GM18873 (cell line): ENCODE results near the gene C7orf57.
"Not testable (repeated sequence)": the region's sequence is repeated elsewhere in the genome, so short reads cannot be mapped to it uniquely, and the experiment has no call there.

Source experiments
- ATAC-seq: cut with Tn5 transposase; IDR thresholded peaks from one replicate; pipeline ENCODE4 v1.9.1; 2021; ENCODE audit warnings: mild to moderate bottlenecking, moderate library complexity, moderate number of reproducible peaks; ENCODE audit not compliant: unreplicated experiment, low FRiP score

C7orf57 gene

DNA sequence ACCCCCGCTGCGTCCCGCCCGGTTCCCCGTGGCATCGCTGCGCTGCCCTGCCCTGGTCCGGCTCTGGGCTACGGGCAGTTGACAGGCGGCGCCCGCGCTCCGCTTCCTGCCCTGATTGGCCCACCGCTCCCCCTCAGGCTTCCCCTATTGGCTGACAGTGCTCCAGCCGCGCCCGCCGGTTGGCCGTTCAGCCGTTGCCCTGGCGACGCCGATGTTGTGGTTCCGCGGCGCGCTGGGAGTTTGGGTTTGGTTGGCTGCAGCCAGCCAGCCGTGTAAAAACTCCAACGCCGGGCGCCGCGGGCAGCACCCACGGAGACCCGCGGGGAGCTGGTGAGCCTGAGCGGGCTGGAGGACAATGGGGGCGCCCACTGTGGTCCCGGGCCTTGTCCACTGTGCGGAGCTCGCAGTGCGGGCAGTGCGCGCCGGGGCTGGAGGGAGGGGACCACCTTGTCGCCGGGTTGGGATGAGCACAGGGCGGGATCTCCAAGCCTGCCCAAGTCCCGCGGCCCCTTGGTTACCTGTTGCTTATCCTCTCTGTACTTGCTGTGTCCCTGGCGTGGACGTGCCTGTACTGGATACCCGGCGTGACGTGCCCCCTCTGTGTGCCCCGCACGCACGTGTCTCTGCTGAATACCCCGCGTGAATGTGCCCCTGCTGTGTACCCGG lies at the start of gene C7orf57:
Gene C7orf57, plus strand, starts transcription at position 243 of the 666 bp plus-strand sequence. CDS start 766 bp downstream, outside the sequence.
- ATAC-seq = peak; percentile 92

DNA sequence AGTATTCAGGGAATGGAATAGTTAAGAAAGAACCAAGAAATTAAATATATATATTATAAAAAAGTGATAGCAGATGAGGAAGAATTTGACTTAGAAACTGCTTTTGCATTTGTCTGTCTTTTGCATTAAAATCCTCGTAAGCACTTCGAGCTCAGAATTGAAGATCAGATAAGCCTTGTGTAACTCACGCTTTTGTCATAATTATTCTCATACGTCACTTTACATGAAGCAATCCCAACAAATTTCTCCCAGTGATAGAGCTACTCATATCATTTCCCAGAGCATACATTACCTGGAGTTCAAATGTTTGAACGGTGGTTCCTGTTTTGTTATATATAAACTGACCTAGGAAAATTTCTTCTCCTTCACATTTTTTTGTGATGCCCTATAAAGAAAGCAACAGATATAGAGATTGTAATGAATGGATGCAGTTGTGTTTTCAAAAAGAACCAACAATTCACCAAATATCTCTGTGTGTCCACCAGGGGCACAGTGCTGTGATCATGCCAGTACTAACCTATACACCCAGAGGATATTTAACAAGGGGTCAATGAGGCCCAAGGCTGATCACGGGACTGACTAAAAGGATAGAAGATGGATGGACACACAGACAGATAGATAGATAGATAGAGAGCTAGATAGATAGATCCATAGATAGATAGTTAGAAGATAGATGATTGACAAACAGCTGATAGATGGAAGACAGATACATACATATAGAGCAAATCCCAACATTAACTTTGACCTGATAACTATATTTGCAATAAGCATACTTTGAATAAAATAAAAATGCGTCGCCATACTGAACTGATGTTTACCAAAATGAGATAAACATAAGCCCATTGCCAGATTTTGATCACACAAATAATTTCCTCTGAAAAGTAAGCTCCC lies 46.6 kb upstream of the C7orf57 start:
- ATAC-seq = no peak

- not testable (repeated sequence) for ATAC-seq
These were observed 45.5 kb upstream of the C7orf57 start for GRCh38 chr7:47989607-47990400.

- no peak for ATAC-seq
These were observed 44.8 kb upstream of the C7orf57 start for GRCh38 chr7:47990592-47990991.

GRCh38 chr7:47991270-47991669 lies 44.1 kb upstream of the C7orf57 start:
- ATAC-seq = no peak

GRCh38 chr7:47991741-47992311 lies 43.5 kb upstream of the C7orf57 start:
- peak; percentile 97 for ATAC-seq

GRCh38 chr7:47992446-47992845 lies 42.9 kb upstream of the C7orf57 start:
- ATAC-seq = no peak

DNA sequence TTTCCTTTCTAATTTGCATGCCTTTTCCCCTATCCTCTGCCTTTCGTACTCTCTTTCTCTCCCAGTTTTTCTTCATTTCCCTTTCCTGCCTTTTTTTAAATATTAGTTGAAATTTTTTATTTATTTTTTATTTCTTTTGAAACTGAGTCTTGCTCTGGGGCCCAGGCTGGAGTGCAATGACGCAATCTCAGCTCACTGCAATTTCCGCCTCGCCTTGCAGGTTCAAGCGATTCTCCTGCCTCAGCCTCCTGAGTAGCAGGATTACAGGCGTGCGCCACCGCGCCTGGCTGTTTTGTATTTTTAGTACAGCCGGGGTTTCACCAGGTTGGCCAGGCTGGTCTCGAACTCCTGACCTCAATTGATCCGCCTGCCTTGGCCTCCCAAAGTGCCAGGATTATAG lies 35.9 kb upstream of the C7orf57 start:
- ATAC-seq = no peak

GRCh38 chr7:48000164-48000563 lies 35.2 kb upstream of the C7orf57 start:
- not testable (repeated sequence) for ATAC-seq

GRCh38 chr7:48004032-48004431 lies 31.3 kb upstream of the C7orf57 start:
- ATAC-seq = no peak

DNA sequence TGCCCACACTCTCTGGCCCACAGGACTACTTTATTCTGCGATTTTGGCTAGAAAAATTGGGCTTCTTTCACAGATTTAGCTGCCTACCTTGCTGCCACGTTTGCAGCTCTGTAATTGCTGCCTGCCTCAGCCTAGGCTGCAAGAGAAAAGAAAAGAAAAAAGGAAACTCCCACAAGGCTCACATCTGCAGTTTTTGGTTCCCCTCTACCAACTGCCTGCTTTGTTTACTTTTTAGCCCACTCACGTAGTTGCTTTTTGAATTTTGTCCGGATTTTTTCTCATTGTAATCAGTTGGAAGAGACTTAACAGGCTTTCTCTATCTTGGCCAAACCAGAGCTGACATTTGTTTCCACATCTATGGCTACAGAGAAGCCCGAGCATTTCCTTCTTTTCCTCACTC lies 30.7 kb upstream of the C7orf57 start:
- peak; percentile 52 for ATAC-seq

DNA sequence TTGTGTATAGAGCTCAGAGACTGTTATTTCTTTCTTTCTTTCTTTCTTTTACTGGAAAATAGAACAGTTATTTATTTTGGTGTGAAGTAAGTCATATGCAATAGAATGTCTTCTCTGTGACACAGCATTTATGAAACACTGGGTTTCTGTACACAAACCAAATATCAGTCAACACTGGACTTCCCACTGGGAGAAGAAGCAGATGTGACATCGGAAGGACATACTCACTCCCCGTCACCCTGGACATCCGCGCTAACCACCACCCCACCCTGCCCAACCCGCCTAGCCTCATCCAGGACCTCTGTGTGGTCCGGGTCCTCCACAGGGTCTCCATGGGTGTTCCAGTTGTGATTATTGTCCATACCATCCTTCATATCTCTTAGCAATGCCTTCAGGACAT lies 28.5 kb upstream of the C7orf57 start:
- ATAC-seq = no peak

GRCh38 chr7:48009257-48009656 lies 26.1 kb upstream of the C7orf57 start:
- ATAC-seq = no peak

DNA sequence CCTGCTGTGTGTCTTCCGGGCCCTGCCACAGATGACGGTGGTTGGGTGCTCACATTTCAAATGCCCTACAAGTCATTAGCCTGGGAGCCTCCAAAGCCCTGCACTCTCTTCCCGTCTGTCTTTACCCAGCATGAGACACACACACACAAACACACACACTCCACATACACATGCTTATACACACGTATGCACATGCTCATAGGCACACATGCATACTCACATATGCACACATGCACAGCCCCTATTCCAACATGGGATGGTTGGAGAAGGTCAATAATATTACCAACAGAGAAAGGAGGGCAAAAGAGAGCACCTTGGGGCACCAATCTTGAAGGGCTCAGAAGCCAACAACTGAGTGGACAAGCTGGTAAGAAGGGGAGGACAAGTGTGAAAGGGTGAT lies 25.4 kb upstream of the C7orf57 start:
- ATAC-seq = no peak

- ATAC-seq = no peak
These were observed 24.0 kb upstream of the C7orf57 start for GRCh38 chr7:48011323-48011722.

GRCh38 chr7:48011951-48012350 lies 23.4 kb upstream of the C7orf57 start:
- ATAC-seq = no peak

DNA sequence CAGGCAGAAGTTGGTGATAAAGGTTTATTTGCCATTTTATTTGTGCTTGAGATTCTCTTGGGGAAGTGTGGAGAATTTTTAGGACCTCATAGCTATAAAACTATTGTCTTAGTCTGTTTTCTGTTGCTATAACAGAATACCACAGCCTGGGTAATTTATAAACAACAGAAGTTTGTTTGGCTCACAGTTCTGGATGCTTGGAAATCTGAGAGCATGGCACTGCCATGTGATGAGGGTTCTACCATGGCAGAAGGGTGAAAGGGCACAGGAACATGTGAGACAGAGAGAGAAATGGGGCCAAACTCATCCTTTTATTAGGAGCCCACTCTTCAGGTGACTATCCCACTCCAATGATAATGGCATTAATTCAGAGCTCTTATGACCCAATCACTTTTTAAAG lies 18.7 kb upstream of the C7orf57 start:
- no peak for ATAC-seq

DNA sequence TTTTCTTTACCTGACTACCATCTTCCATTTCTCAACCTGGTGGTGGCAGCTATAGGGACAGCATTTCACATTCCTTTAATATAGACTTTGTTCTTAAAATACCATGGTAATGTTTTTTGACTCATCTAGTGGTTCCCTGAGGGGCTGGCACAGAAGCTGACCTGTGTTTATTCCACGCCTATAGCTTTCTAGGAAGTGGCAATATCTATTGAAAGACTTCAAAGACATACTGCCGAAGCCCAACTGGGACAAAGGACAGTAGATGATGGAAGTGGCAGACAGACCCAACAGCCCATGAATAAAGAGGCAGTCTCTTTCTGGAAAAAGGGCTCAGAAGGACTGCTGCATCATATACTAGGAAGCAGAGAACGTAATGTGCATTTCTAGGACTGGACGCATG lies 17.7 kb upstream of the C7orf57 start:
- no peak for ATAC-seq

GRCh38 chr7:48025624-48026023 lies 9.7 kb upstream of the C7orf57 start:
- no peak for ATAC-seq

GRCh38 chr7:48028938-48029337 lies 6.4 kb upstream of the C7orf57 start, which contains the start of gene SUN3:
Gene SUN3 (minus strand): TSS chr7:48029107. CDS start chr7:48028938, 169 bp downstream.
- no peak for ATAC-seq
